Type B pancreatic cell (in vitro differentiated cells): ENCODE measurements around the gene S100A7A. TPM values are rescaled to one million over a fixed set of nuclear protein-coding genes. Genes with fewer than 3 reads are reported as not detected.
A peak's percentile ranks its signal among the peaks of the same experiment; 100 is the strongest.
"Not testable (repeated sequence)": the region's sequence is repeated elsewhere in the genome, so short reads cannot be mapped to it uniquely, and the experiment has no call there.

ENCODE experiments used
- DNase-seq: peaks from one replicate; pipeline ENCODE4 v3.0.0; 2021; ENCODE audit warnings: mixed read lengths; ENCODE audit not compliant: unreplicated experiment; ENCODE audit errors: extremely low spot score
- H3K27ac Mint-ChIP-seq: 2 replicates; pipeline ENCODE4 v1.8.0; 2021; ENCODE audit warnings: mild to moderate bottlenecking, mixed read lengths
- H3K27me3 Mint-ChIP-seq: 2 replicates; pipeline ENCODE4 v1.8.0; 2021; ENCODE audit warnings: mixed read lengths
- H3K36me3 Mint-ChIP-seq: 2 replicates; pipeline ENCODE4 v1.8.0; 2021; ENCODE audit warnings: mixed read lengths
- H3K4me1 Mint-ChIP-seq: one replicate; pipeline ENCODE4 v1.8.0; 2021; ENCODE audit warnings: mixed read lengths; ENCODE audit not compliant: unreplicated experiment
- H3K4me3 Mint-ChIP-seq: 2 replicates; pipeline ENCODE4 v1.8.0; 2021; ENCODE audit warnings: mild to moderate bottlenecking, mixed read lengths
- H3K9me3 Mint-ChIP-seq: 2 replicates; pipeline ENCODE4 v1.8.0; 2021; ENCODE audit warnings: mixed read lengths
- CTCF ChIP-seq: fragments of 200-600 bp; sonication (generic); conservative IDR thresholded peaks from 2 replicates; pipeline ENCODE4 v1.5.0; 2021; ENCODE audit warnings: antibody characterized with exemption, mild to moderate bottlenecking
- total RNA-seq: library from RNA; stranded (reverse); gene quantifications from 2 replicates; pipeline ENCODE4 v1.2.1, GENCODE V29; 2021; ENCODE audit warnings: low replicate concordance

S100A7A gene
- total RNA-seq, 1 donor from 2014 or later, result not detected

GRCh38 chr1:153456396-153456795 is 40.1 kb downstream of the S100A7A start:
- peaks cover 25% of the 10 kb centered on the region for H3K27me3 Mint-ChIP-seq
- no peaks in the 10 kb centered on the region for H3K36me3 Mint-ChIP-seq
- H3K4me3 Mint-ChIP-seq, result no peak overlapping the region
- peaks cover 3% of the 10 kb centered on the region for H3K9me3 Mint-ChIP-seq
- no peak for DNase-seq
- H3K27ac Mint-ChIP-seq, result no peak overlapping the region
- no peaks in the 10 kb centered on the region for H3K4me1 Mint-ChIP-seq
- no peak for TF ChIP-seq CTCF

GRCh38 chr1:153459655-153460054 is 43.3 kb downstream of the S100A7A start:
- no peak for DNase-seq
- no peaks in the 10 kb centered on the region for H3K4me1 Mint-ChIP-seq
- no peaks in the 10 kb centered on the region for H3K9me3 Mint-ChIP-seq
- H3K4me3 Mint-ChIP-seq, result no peak overlapping the region
- H3K27ac Mint-ChIP-seq, result no peak overlapping the region
- H3K27me3 Mint-ChIP-seq, result peaks cover 38% of the 10 kb centered on the region
- no peaks in the 10 kb centered on the region for H3K36me3 Mint-ChIP-seq
- no peak for TF ChIP-seq CTCF

- no peak for TF ChIP-seq CTCF
- no peak for DNase-seq
- Mint-ChIP-seq H3K27me3 (peaks cover 39% of the 10 kb centered on the region), H3K27ac (no peak within 1 kb of the TSS), H3K4me3 (no peak within 1 kb of the TSS), H3K4me1 (no peaks in the 10 kb centered on the region), H3K9me3 (no peaks in the 10 kb centered on the region), H3K36me3 (no peaks in the 10 kb centered on the region)
These were observed 44.2 kb downstream of the S100A7A start, which contains the start of gene S100A7 for GRCh38 chr1:153460551-153460950. Gene S100A7 (minus strand): TSS chr1:153460651. CDS start chr1:153459013, 1,638 bp downstream.

GRCh38 chr1:153462741-153463140 is 46.4 kb downstream of the S100A7A start:
- H3K9me3 Mint-ChIP-seq, H3K27ac Mint-ChIP-seq, H3K36me3 Mint-ChIP-seq, DNase-seq, H3K4me1 Mint-ChIP-seq, H3K4me3 Mint-ChIP-seq: not testable (repeated sequence)
- H3K27me3 Mint-ChIP-seq, result peaks cover 42% of the 10 kb centered on the region

- Mint-ChIP-seq H3K4me3 (no peak overlapping the region), H3K4me1 (no peaks in the 10 kb centered on the region), H3K27me3 (peaks cover 29% of the 10 kb centered on the region)
These were observed 49.7 kb downstream of the S100A7A start for GRCh38 chr1:153465811-153466636.

More at GRCh38 chr1:153465811-153466636, 49.7 kb downstream of the S100A7A start:
- Mint-ChIP-seq H3K9me3 (no peaks in the 10 kb centered on the region), H3K27ac (no peak overlapping the region), H3K36me3 (peaks cover 3% of the 10 kb centered on the region)
- no peak for DNase-seq
- TF ChIP-seq CTCF, result peak; percentile 86
